IgD-negative memory B cell (primary cell): Measurements from ENCODE around the gene GLOD5. TPM values are rescaled to one million over a fixed set of nuclear protein-coding genes. Genes with fewer than 3 reads are reported as not detected.

Experiments used
- H3K27ac Mint-ChIP-seq, 3 donors: one replicate each; pipeline ENCODE4 v1.8.0; 2020 to 2022; ENCODE audit warnings: mild to moderate bottlenecking in 3 of 3, mixed read lengths in 3 of 3, moderate library complexity in 1 of 3
- H3K27me3 Mint-ChIP-seq: one replicate; pipeline ENCODE4 v1.8.0; 2021; ENCODE audit warnings: mixed read lengths
- H3K36me3 Mint-ChIP-seq: one replicate; pipeline ENCODE4 v1.8.0; 2020; ENCODE audit warnings: mild to moderate bottlenecking, mixed read lengths
- H3K4me1 Mint-ChIP-seq, 3 donors: one replicate each; pipeline ENCODE4 v1.8.0; 2020 to 2022; ENCODE audit warnings: mixed read lengths in 3 of 3, mild to moderate bottlenecking in 1 of 3
- H3K4me3 Mint-ChIP-seq, 4 donors: one replicate each; pipeline ENCODE4 v1.8.0; 2020 to 2022; ENCODE audit warnings: mild to moderate bottlenecking in 4 of 4, mixed read lengths in 4 of 4, moderate library complexity in 3 of 4
- H3K9me3 Mint-ChIP-seq, 3 donors: one replicate each; pipeline ENCODE4 v1.8.0; 2020 to 2021; ENCODE audit warnings: mixed read lengths in 3 of 3, mild to moderate bottlenecking in 1 of 3
- polyA plus RNA-seq: library from polyadenylated mRNA; unstranded; fragments of 300-500 nt; fragmentation: Illumina TruSeq; gene quantifications from one replicate; pipeline ENCODE4 v1.2.3, GENCODE V29; 2021

GLOD5 gene
- polyA plus RNA-seq, 1 donor from 2014 or later, result not detected

GRCh38 chrX:48782795-48783194 is 21.2 kb downstream of the GLOD5 start:
- H3K27ac Mint-ChIP-seq, result no peak overlapping the region

GRCh38 chrX:48784726-48785125 is 23.2 kb downstream of the GLOD5 start:
- Mint-ChIP-seq H3K36me3 (no peaks in the 10 kb centered on the region), H3K27me3 (peaks cover 13% of the 10 kb centered on the region), H3K4me3 (no peak overlapping the region), H3K27ac (no peak overlapping the region), H3K9me3 (no peaks in the 10 kb centered on the region), H3K4me1 (peaks cover 0 to 3% (median 1%) of the 10 kb centered on the region in 3 donors)

More at GRCh38 chrX:48782795-48783194, 21.2 kb downstream of the GLOD5 start:
- Mint-ChIP-seq H3K36me3 (no peaks in the 10 kb centered on the region), H3K9me3 (no peaks in the 10 kb centered on the region), H3K27me3 (peaks cover 7% of the 10 kb centered on the region), H3K4me3 (no peak overlapping the region), H3K4me1 (no peaks in the 10 kb centered on the region)

- Mint-ChIP-seq H3K4me3 (no peak overlapping the region), H3K27ac (no peak overlapping the region), H3K36me3 (no peaks in the 10 kb centered on the region), H3K4me1 (peaks cover 0 to 3% (median 1%) of the 10 kb centered on the region in 3 donors), H3K9me3 (no peaks in the 10 kb centered on the region), H3K27me3 (peaks cover 14% of the 10 kb centered on the region)
These were observed 23.6 kb downstream of the GLOD5 start for GRCh38 chrX:48785186-48785539.

GRCh38 chrX:48785540-48786214 is 24.1 kb downstream of the GLOD5 start:
- no peak overlapping the region for H3K27ac Mint-ChIP-seq
- H3K27me3 Mint-ChIP-seq, result peaks cover 14% of the 10 kb centered on the region
- no peaks in the 10 kb centered on the region for H3K36me3 Mint-ChIP-seq
- H3K4me1 Mint-ChIP-seq, result peaks cover 0 to 3% (median 1%) of the 10 kb centered on the region in 3 donors
- no peak overlapping the region for H3K4me3 Mint-ChIP-seq
- H3K9me3 Mint-ChIP-seq, result no peaks in the 10 kb centered on the region

- H3K27ac Mint-ChIP-seq, result peak within 1 kb of the TSS in 1 of 3 donors; percentile 83
- no peak within 1 kb of the TSS for H3K4me3 Mint-ChIP-seq
- H3K9me3 Mint-ChIP-seq, result no peaks in the 10 kb centered on the region
- peaks cover 0 to 3% (median 1%) of the 10 kb centered on the region in 3 donors for H3K4me1 Mint-ChIP-seq
- H3K36me3 Mint-ChIP-seq, result no peaks in the 10 kb centered on the region
- peaks cover 14% of the 10 kb centered on the region for H3K27me3 Mint-ChIP-seq
These were observed 24.8 kb downstream of the GLOD5 start, which contains the start of gene GATA1 for GRCh38 chrX:48786341-48786800. TSS of gene GATA1 (plus strand) at chrX:48786590. CDS start at chrX:48791110, 4,520 bp downstream.

- Mint-ChIP-seq H3K36me3 (no peaks in the 10 kb centered on the region), H3K4me3 (no peak overlapping the region), H3K27ac (peak overlapping the region in 1 of 3 donors; percentile 83)
These were observed 25.4 kb downstream of the GLOD5 start for GRCh38 chrX:48786825-48787504.

GRCh38 chrX:48787505-48788443 is 26.2 kb downstream of the GLOD5 start:
- Mint-ChIP-seq H3K9me3 (no peaks in the 10 kb centered on the region), H3K27me3 (peaks cover 14% of the 10 kb centered on the region), H3K4me3 (no peak overlapping the region), H3K27ac (peak overlapping the region in 2 of 3 donors; percentile 34 to 83), H3K4me1 (peaks cover 0 to 3% (median 1%) of the 10 kb centered on the region in 3 donors), H3K36me3 (no peaks in the 10 kb centered on the region)

More at GRCh38 chrX:48786825-48787504, 25.4 kb downstream of the GLOD5 start:
- Mint-ChIP-seq H3K4me1 (peaks cover 0 to 3% (median 1%) of the 10 kb centered on the region in 3 donors), H3K27me3 (peaks cover 14% of the 10 kb centered on the region), H3K9me3 (no peaks in the 10 kb centered on the region)

GRCh38 chrX:48789366-48790220 is 28.0 kb downstream of the GLOD5 start:
- H3K9me3 Mint-ChIP-seq, result no peaks in the 10 kb centered on the region
- H3K27me3 Mint-ChIP-seq, result peaks cover 14% of the 10 kb centered on the region
- H3K27ac Mint-ChIP-seq, result peak overlapping the region in 1 of 3 donors; percentile 46
- peak overlapping the region in 1 of 4 donors; percentile 59 for H3K4me3 Mint-ChIP-seq
- H3K4me1 Mint-ChIP-seq, result peaks cover 0 to 3% (median 1%) of the 10 kb centered on the region in 3 donors
- no peaks in the 10 kb centered on the region for H3K36me3 Mint-ChIP-seq

- H3K27ac Mint-ChIP-seq, result no peak overlapping the region
- peaks cover 13% of the 10 kb centered on the region for H3K27me3 Mint-ChIP-seq
- no peaks in the 10 kb centered on the region for H3K9me3 Mint-ChIP-seq
- H3K4me1 Mint-ChIP-seq, result peaks cover 0 to 3% (median 1%) of the 10 kb centered on the region in 3 donors
- H3K4me3 Mint-ChIP-seq, result no peak overlapping the region
- H3K36me3 Mint-ChIP-seq, result no peaks in the 10 kb centered on the region
These were observed 28.9 kb downstream of the GLOD5 start for GRCh38 chrX:48790477-48790876.

GRCh38 chrX:48791063-48791820 is 29.7 kb downstream of the GLOD5 start:
- H3K4me1 Mint-ChIP-seq, result peaks cover 0 to 3% (median 1%) of the 10 kb centered on the region in 3 donors
- H3K9me3 Mint-ChIP-seq, result no peaks in the 10 kb centered on the region
- H3K27me3 Mint-ChIP-seq, result peaks cover 11% of the 10 kb centered on the region
- H3K36me3 Mint-ChIP-seq, result no peaks in the 10 kb centered on the region
- H3K27ac Mint-ChIP-seq, result no peak overlapping the region
- no peak overlapping the region for H3K4me3 Mint-ChIP-seq

- Mint-ChIP-seq H3K4me1 (peaks cover 0 to 3% (median 1%) of the 10 kb centered on the region in 3 donors), H3K27me3 (peaks cover 7% of the 10 kb centered on the region), H3K36me3 (no peaks in the 10 kb centered on the region), H3K9me3 (no peaks in the 10 kb centered on the region), H3K27ac (peak overlapping the region in 1 of 3 donors; percentile 13), H3K4me3 (no peak overlapping the region)
These were observed 30.7 kb downstream of the GLOD5 start for GRCh38 chrX:48792219-48792618.

GRCh38 chrX:48793935-48794334 is 32.4 kb downstream of the GLOD5 start:
- Mint-ChIP-seq H3K27me3 (peaks cover 2% of the 10 kb centered on the region), H3K4me3 (peak overlapping the region in 1 of 4 donors; percentile 4), H3K9me3 (no peaks in the 10 kb centered on the region), H3K4me1 (peaks cover 0 to 1% (median 0%) of the 10 kb centered on the region in 3 donors), H3K27ac (peak overlapping the region in 1 of 3 donors; percentile 6), H3K36me3 (no peaks in the 10 kb centered on the region)

- Mint-ChIP-seq H3K9me3 (no peaks in the 10 kb centered on the region), H3K36me3 (no peaks in the 10 kb centered on the region), H3K4me1 (no peaks in the 10 kb centered on the region), H3K27me3 (peaks cover 2% of the 10 kb centered on the region), H3K27ac (peak overlapping the region in 1 of 3 donors; percentile 6), H3K4me3 (peak overlapping the region in 1 of 4 donors; percentile 4)
These were observed 32.9 kb downstream of the GLOD5 start for GRCh38 chrX:48794340-48794910.
